K562 (cell line): ENCODE results near the gene PPIC. TPM values are rescaled to one million over a fixed set of nuclear protein-coding genes. Genes with fewer than 3 reads are reported as not detected.
A peak's percentile ranks its signal among the peaks of the same experiment; 100 is the strongest.

Source experiments
- NR1H2 ChIP-seq: sonication (generic); formaldehyde crosslinking; IDR thresholded peaks from 2 replicates; pipeline ENCODE4 v1.4.0; 2020; ENCODE audit warnings: mild to moderate bottlenecking, missing genetic modification reagents
- STAG1 ChIP-seq: sonication (generic); formaldehyde crosslinking; IDR thresholded peaks from 2 replicates; pipeline ENCODE4 v1.5.0; 2020; ENCODE audit warnings: missing genetic modification reagents, borderline replicate concordance
- polyA plus RNA-seq, 8 experiments: library from polyadenylated mRNA; depleted of rRNA in 4 of 8; stranded (reverse) in 5 of 8; unstranded in 3 of 8; fragments of >200 nt; fragmentation: Nextera tagmentation in 2 of 8; fragmentation: Illumina TruSeq in 1 of 8; extraction: Ambion mirVana in 2 of 8; extraction: Trizol in 1 of 8; gene quantifications; 2 replicates each; pipeline versions ENCODE4 v1.2.1 to v1.2.3, GENCODE V29; 2011 to 2014; ENCODE audit warnings: inconsistent platforms in 1 of 8, missing spikeins in 1 of 8
- total RNA-seq, 7 experiments: library from RNA; depleted of rRNA in 6 of 7; stranded (reverse); fragments of >200 nt in 6 of 7; fragmentation: Illumina TruSeq in 2 of 7; extraction: Trizol in 2 of 7; gene quantifications; 2 replicates each; pipeline versions ENCODE4 v1.2.1 to v1.2.3, GENCODE V29; 2011 to 2021; ENCODE audit warnings: low replicate concordance in 1 of 7
- TF ChIP-seq, protein P1 (sequence below), 2 experiments: fragments of 450-650 bp; formaldehyde crosslinking in 1 of 2; IDR thresholded peaks; 2 replicates each; pipeline versions ENCODE4 v1.4.0 to v1.6.1; 2014 to 2020; ENCODE audit warnings: mild to moderate bottlenecking in 2 of 2, borderline replicate concordance in 1 of 2, low read depth in 1 of 2
- TF ChIP-seq, protein P2 (sequence below): fragments of 450-650 bp; formaldehyde crosslinking; IDR thresholded peaks from 2 replicates; pipeline ENCODE4 v1.4.0; 2020; ENCODE audit warnings: mild to moderate bottlenecking

Gene PPIC
- total and polyA plus RNA-seq, 9 of the 15 experiments (the other 6 are each of a cell fraction or from before 2014, with no cell fraction given): 1.3 to 4.5 (median 2.8) TPM

DNA sequence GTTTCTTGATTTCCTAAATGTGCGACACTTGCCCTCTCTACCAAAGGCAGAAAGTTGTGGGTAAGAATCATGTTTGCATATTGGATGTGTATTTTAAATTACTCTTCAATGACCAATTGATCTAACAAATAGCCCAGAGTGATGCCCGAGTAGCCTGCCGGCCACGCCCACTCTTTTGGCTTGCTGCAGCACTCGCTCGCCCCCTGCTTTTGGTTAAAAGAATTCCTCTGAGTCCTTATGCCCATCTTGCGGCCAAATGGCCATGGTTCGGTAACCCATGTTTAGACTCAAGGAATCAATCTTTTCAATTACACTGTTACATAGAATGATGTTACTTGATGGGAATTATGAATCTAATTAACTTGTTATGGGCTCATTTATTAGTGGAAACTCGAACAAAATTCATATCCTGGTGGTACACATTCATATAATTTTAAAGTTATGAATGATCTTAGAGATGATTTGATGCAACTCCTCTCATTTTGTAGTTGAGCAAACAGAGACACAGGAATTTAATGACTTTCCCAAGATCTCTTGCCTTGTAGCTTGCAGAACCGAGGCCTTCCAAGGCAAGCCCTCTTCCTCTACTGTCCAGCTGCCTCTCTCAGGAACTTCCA lies 36.5 kb downstream of the PPIC start (continued):
- TF ChIP-seq, protein P1, sequence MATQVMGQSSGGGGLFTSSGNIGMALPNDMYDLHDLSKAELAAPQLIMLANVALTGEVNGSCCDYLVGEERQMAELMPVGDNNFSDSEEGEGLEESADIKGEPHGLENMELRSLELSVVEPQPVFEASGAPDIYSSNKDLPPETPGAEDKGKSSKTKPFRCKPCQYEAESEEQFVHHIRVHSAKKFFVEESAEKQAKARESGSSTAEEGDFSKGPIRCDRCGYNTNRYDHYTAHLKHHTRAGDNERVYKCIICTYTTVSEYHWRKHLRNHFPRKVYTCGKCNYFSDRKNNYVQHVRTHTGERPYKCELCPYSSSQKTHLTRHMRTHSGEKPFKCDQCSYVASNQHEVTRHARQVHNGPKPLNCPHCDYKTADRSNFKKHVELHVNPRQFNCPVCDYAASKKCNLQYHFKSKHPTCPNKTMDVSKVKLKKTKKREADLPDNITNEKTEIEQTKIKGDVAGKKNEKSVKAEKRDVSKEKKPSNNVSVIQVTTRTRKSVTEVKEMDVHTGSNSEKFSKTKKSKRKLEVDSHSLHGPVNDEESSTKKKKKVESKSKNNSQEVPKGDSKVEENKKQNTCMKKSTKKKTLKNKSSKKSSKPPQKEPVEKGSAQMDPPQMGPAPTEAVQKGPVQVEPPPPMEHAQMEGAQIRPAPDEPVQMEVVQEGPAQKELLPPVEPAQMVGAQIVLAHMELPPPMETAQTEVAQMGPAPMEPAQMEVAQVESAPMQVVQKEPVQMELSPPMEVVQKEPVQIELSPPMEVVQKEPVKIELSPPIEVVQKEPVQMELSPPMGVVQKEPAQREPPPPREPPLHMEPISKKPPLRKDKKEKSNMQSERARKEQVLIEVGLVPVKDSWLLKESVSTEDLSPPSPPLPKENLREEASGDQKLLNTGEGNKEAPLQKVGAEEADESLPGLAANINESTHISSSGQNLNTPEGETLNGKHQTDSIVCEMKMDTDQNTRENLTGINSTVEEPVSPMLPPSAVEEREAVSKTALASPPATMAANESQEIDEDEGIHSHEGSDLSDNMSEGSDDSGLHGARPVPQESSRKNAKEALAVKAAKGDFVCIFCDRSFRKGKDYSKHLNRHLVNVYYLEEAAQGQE (IDR thresholded peaks at IDR 0.05; ENCODE audit: borderline replicate concordance): peak; percentile 88
- TF ChIP-seq, protein P1 (CRISPR knock-in tag; IDR thresholded peaks at IDR 0.05; ENCODE audit: low read depth): no peak
- peak; percentile 53; the same call in 1 of the 2 replicates for TF ChIP-seq STAG1 (CRISPR knock-in tag)
- no peak for TF ChIP-seq NR1H2
- TF ChIP-seq, protein P2, sequence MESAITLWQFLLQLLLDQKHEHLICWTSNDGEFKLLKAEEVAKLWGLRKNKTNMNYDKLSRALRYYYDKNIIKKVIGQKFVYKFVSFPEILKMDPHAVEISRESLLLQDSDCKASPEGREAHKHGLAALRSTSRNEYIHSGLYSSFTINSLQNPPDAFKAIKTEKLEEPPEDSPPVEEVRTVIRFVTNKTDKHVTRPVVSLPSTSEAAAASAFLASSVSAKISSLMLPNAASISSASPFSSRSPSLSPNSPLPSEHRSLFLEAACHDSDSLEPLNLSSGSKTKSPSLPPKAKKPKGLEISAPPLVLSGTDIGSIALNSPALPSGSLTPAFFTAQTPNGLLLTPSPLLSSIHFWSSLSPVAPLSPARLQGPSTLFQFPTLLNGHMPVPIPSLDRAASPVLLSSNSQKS: no peak
- TF ChIP-seq, all 486 proteins: peak for 12
